KMS-11 (cell line): ENCODE data around the gene RAB10.

ENCODE experiments used
- H2AFZ ChIP-seq: fragments of 200-600 bp; sonication (generic); 2 replicates; pipeline ENCODE4 v1.6.1; 2016; ENCODE audit warnings: antibody characterized with exemption, mixed run types, low read depth
- H3K27ac ChIP-seq: fragments of 200-600 bp; sonication (generic); 2 replicates; pipeline ENCODE4 v1.6.1; 2016; ENCODE audit warnings: mild to moderate bottlenecking, mixed run types
- H3K27me3 ChIP-seq: fragments of 200-600 bp; sonication (generic); 2 replicates; pipeline ENCODE4 v1.6.1; 2017; ENCODE audit warnings: mild to moderate bottlenecking, low read depth, mixed run types, moderate library complexity; ENCODE audit not compliant: insufficient read depth
- H3K36me3 ChIP-seq: fragments of 200-600 bp; sonication (generic); 2 replicates; pipeline ENCODE4 v1.6.1; 2017; ENCODE audit warnings: mild to moderate bottlenecking, mixed run types; ENCODE audit not compliant: insufficient read depth
- H3K4me1 ChIP-seq: fragments of 200-600 bp; sonication (generic); 2 replicates; pipeline ENCODE4 v1.6.1; 2016; ENCODE audit warnings: mild to moderate bottlenecking, low read depth, mixed run types; ENCODE audit not compliant: poor library complexity, severe bottlenecking
- H3K4me2 ChIP-seq: fragments of 200-600 bp; sonication (generic); 2 replicates; pipeline ENCODE4 v1.7.0; 2016; ENCODE audit warnings: mild to moderate bottlenecking, mixed run types
- H3K4me3 ChIP-seq: fragments of 200-600 bp; sonication (generic); IDR thresholded peaks from 2 replicates; pipeline ENCODE4 v1.6.1; 2017; ENCODE audit warnings: low read depth, low read length, mixed read lengths; ENCODE audit not compliant: insufficient read depth
- H3K79me2 ChIP-seq: fragments of 200-600 bp; sonication (generic); 2 replicates; pipeline ENCODE4 v1.6.1; 2016; ENCODE audit warnings: low read depth, mixed run types; ENCODE audit not compliant: insufficient read depth
- H3K9ac ChIP-seq: fragments of 200-600 bp; sonication (generic); 2 replicates; pipeline ENCODE4 v1.6.1; 2016; ENCODE audit warnings: mild to moderate bottlenecking, mixed run types
- H4K20me1 ChIP-seq: fragments of 200-600 bp; sonication (generic); 2 replicates; pipeline ENCODE4 v1.6.1; 2016; ENCODE audit warnings: mild to moderate bottlenecking, mixed run types; ENCODE audit not compliant: insufficient read depth
- TF ChIP-seq, protein P1 (sequence below): fragments of 200-600 bp; sonication (generic); conservative IDR thresholded peaks from 2 replicates; pipeline ENCODE4 v1.6.1; 2017; ENCODE audit warnings: low read depth, mild to moderate bottlenecking, antibody characterized with exemption, low read length, moderate library complexity, mixed read lengths

Gene RAB10

GRCh38 chr2:26169226-26169625, 135.3 kb downstream of the RAB10 start:
- no peak overlapping the region for H2AFZ ChIP-seq
- no peaks in the 10 kb centered on the region; the same call in 1 of the 2 replicates for H3K27me3 ChIP-seq
- no peak overlapping the region for H3K4me3 ChIP-seq
- H3K4me1 ChIP-seq = no peaks in the 10 kb centered on the region
- H3K4me2 ChIP-seq = no peak overlapping the region
- no peaks in the 10 kb centered on the region for H3K36me3 ChIP-seq
- no peaks in the 10 kb centered on the region for H3K79me2 ChIP-seq
- H3K27ac ChIP-seq = no peak overlapping the region
- TF ChIP-seq, protein P1, sequence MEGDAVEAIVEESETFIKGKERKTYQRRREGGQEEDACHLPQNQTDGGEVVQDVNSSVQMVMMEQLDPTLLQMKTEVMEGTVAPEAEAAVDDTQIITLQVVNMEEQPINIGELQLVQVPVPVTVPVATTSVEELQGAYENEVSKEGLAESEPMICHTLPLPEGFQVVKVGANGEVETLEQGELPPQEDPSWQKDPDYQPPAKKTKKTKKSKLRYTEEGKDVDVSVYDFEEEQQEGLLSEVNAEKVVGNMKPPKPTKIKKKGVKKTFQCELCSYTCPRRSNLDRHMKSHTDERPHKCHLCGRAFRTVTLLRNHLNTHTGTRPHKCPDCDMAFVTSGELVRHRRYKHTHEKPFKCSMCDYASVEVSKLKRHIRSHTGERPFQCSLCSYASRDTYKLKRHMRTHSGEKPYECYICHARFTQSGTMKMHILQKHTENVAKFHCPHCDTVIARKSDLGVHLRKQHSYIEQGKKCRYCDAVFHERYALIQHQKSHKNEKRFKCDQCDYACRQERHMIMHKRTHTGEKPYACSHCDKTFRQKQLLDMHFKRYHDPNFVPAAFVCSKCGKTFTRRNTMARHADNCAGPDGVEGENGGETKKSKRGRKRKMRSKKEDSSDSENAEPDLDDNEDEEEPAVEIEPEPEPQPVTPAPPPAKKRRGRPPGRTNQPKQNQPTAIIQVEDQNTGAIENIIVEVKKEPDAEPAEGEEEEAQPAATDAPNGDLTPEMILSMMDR = no peak
- no peaks in the 10 kb centered on the region for H4K20me1 ChIP-seq
- no peak overlapping the region for H3K9ac ChIP-seq

- Histone ChIP-seq H3K27me3 (no peaks in the 10 kb centered on the region; the same call in 1 of the 2 replicates), H2AFZ (no peak overlapping the region), H3K4me3 (no peak overlapping the region), H3K9ac (no peak overlapping the region), H3K4me1 (no peaks in the 10 kb centered on the region), H3K79me2 (no peaks in the 10 kb centered on the region), H4K20me1 (no peaks in the 10 kb centered on the region), H3K27ac (no peak overlapping the region), H3K36me3 (no peaks in the 10 kb centered on the region), H3K4me2 (no peak overlapping the region)
- TF ChIP-seq, protein P1 = no peak
Measured at GRCh38 chr2:26169681-26170414, 136.0 kb downstream of the RAB10 start.

DNA sequence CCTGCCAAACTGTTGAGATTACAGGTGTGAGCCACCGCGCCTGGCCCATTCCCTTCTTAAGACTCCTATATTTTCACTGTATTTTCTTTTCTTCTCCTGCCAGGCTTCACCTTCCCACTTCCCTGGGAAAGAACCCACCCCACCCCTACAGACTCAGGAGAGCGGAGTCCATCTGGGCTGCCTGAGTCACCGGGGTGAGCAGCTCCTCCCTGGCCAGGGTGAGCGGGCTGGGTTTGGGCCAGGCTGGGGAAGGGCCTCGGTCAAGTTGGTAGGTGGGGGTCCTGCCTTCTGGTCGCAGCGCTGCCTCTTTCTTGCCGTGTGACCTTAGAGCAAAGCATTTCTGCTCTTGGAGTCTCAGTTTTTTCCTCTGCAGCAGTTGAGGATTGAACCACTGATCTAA, 136.9 kb downstream of the RAB10 start:
- Histone ChIP-seq H3K27me3 (no peaks in the 10 kb centered on the region; the same call in 1 of the 2 replicates), H2AFZ (no peak overlapping the region), H3K4me1 (no peaks in the 10 kb centered on the region), H3K36me3 (no peaks in the 10 kb centered on the region), H3K4me2 (no peak overlapping the region), H3K9ac (no peak overlapping the region), H3K27ac (no peak overlapping the region), H3K79me2 (no peaks in the 10 kb centered on the region), H3K4me3 (no peak overlapping the region), H4K20me1 (no peaks in the 10 kb centered on the region)
- TF ChIP-seq, protein P1 = no peak

GRCh38 chr2:26172189-26172870, 138.4 kb downstream of the RAB10 start:
- Histone ChIP-seq H3K9ac (no peak overlapping the region), H3K27me3 (no peaks in the 10 kb centered on the region; the same call in 1 of the 2 replicates), H4K20me1 (no peaks in the 10 kb centered on the region), H3K4me2 (no peak overlapping the region), H3K79me2 (no peaks in the 10 kb centered on the region), H2AFZ (no peak overlapping the region), H3K4me3 (no peak overlapping the region), H3K27ac (no peak overlapping the region), H3K36me3 (no peaks in the 10 kb centered on the region), H3K4me1 (no peaks in the 10 kb centered on the region)
- TF ChIP-seq, protein P1 = no peak
